Subcutaneous adipose tissue (tissue), 4 donors: ENCODE data around the gene CEP85. TPM values are rescaled to one million over a fixed set of nuclear protein-coding genes. Genes with fewer than 3 reads are reported as not detected.

ENCODE experiments used
- CTCF ChIP-seq: fragments of 450-650 bp; IDR thresholded peaks from one replicate; pipeline ENCODE4 v1.5.1; 2016; ENCODE audit warnings: low read depth, mild to moderate bottlenecking, control low read depth, antibody characterized with exemption, moderate library complexity
- total RNA-seq, 4 donors: library from RNA; depleted of rRNA; stranded (reverse); fragments of >200 nt; gene quantifications; one replicate each; pipeline ENCODE4 v1.1.0, GENCODE V29; 2016

The CEP85 gene
- total RNA-seq, 4 donors from 2014 or later, result 3.7 to 5.4 (median 4.4) TPM

GRCh38 chr1:26275580-26276431 lies 41.8 kb downstream of the CEP85 start:
- no peak for TF ChIP-seq CTCF

DNA sequence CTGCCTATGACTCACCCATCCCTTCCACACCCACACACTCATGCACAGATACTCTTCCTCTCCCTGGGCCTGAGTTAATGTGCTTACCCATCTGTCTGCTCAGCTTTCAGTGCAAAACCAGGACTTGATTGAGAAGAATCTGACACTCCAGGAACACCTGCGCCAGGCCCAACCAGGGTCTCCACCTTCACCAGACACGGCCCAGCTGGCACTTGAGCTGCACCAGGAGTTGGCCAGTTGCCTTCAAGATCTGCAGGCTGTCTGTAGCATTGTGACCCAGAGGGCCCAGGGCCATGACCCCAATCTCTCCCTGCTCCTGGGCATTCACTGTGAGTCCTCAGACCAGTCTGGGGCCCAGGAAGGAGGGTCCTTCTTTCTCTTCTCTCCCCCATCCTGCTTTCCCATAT lies 42.4 kb downstream of the CEP85 start:
- no peak for TF ChIP-seq CTCF

DNA sequence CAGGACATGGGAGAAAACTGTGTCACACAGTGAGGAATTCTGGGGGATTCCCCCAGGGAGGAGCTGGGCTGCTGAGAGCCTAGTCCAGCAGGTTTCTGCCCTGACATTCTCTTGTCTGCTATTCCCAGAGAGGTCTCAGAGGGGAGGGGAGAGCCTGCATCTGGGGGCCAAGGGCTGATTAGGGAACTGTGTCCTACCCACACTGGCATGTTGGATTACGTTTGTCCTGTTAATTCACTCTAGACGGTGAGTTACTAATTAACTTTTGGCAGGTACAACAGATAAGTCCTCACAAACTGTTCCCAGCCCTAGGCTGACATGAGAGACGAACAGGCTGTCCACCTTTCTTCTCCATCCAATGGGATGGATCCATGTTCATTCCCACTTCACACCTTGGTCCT lies 43.3 kb downstream of the CEP85 start:
- TF ChIP-seq CTCF, result no peak

- TF ChIP-seq CTCF, result no peak
Measured at GRCh38 chr1:26277719-26278118, 43.7 kb downstream of the CEP85 start.

DNA sequence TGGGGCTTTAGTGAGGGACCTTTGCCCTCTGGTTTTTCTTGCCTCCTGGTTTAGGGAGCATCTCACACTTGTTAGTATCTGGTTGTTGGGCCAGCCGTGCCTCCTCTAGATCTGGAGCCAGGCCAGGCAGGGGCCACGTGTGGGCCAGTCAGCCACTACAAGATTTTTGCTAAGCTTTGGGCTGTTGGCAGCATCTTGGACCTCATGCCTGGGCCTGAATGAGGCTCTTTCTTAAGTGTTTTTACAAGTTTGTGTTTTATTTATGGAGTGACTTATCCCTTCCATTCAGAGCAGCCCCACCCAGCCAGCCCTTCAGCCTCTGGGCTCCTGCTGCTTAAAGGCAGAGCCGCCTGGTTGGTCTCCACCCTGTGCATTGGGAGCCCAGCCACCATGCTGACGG lies 44.3 kb downstream of the CEP85 start:
- TF ChIP-seq CTCF, result no peak

GRCh38 chr1:26278724-26279455 lies 44.9 kb downstream of the CEP85 start:
- TF ChIP-seq CTCF, result no peak

GRCh38 chr1:26279456-26280332 lies 45.7 kb downstream of the CEP85 start, which contains the start of gene SH3BGRL3:
Gene SH3BGRL3 (plus strand): TSS chr1:26280086. CDS start chr1:26280156, 70 bp downstream.
- TF ChIP-seq CTCF, result no peak
